Measurements from ENCODE around the gene ZP3.

DNA sequence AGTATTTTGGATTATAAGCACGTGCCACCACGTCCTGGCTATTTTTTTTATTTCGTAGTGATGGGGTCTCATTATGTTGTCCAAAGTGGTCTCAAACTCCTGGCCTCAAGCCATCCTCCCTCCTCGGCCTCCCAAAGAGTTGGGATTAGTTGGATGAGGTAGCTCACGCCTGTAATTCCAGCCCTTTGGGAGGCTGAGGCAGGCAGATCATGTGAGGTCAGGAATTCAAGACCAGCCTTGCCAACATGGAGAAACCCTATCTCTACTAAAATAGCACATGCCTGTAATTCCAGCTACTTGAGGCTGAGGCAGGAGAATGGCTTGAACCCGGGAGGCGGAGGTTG, 44.2 kb upstream of the ZP3 start:
- no peak for TF ChIP-seq POLR2A (IDR thresholded peaks at IDR 0.05; ENCODE audit: control extremely low read depth in 1 of 2, low read depth in 2 of 2, low read length in 2 of 2)
- TF ChIP-seq TAF1 (IDR thresholded peaks at IDR 0.05; ENCODE audit: low read depth, low read length), result no peak
- TF ChIP-seq RAD21 (IDR thresholded peaks at IDR 0.05 in 1 of 2, conservative IDR thresholded peaks at IDR 0.05 in 1 of 2; ENCODE audit: low read depth in 2 of 2, low read length in 2 of 2), result no peak
- TF ChIP-seq, protein P1, sequence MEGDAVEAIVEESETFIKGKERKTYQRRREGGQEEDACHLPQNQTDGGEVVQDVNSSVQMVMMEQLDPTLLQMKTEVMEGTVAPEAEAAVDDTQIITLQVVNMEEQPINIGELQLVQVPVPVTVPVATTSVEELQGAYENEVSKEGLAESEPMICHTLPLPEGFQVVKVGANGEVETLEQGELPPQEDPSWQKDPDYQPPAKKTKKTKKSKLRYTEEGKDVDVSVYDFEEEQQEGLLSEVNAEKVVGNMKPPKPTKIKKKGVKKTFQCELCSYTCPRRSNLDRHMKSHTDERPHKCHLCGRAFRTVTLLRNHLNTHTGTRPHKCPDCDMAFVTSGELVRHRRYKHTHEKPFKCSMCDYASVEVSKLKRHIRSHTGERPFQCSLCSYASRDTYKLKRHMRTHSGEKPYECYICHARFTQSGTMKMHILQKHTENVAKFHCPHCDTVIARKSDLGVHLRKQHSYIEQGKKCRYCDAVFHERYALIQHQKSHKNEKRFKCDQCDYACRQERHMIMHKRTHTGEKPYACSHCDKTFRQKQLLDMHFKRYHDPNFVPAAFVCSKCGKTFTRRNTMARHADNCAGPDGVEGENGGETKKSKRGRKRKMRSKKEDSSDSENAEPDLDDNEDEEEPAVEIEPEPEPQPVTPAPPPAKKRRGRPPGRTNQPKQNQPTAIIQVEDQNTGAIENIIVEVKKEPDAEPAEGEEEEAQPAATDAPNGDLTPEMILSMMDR (IDR thresholded peaks at IDR 0.05; ENCODE audit: control extremely low read depth in 1 of 3, insufficient read depth in 1 of 3, low read depth in 1 of 3, low read length in 3 of 3), result no peak
